IMR-90 (cell line): ENCODE data around the gene GLRX5. TPM values are rescaled to one million over a fixed set of nuclear protein-coding genes. Genes with fewer than 3 reads are reported as not detected.

Experiments
- ATAC-seq: fragments of 200-7000 bp; cut with Tn5 transposase; 2 replicates; pipeline ENCODE4 v1.9.1; 2020; ENCODE audit warnings: low read depth, mild to moderate bottlenecking, moderate library complexity
- BruUV-seq: library from RNA; stranded (reverse); fragments of 400-500 nt; replicated peaks from 2 replicates; lab custom pipeline; 2021; lab: Mats Ljungman, UMichigan
- CTCF ChIA-PET: fragments of 300-600 bp; formaldehyde crosslinking; extraction: SDS; loops from one replicate; lab custom pipeline; 2021; ENCODE audit warnings: antibody characterized with exemption; lab: Yijun Ruan, JAX
- POLR2A ChIA-PET: fragments of 300-600 bp; sonication (Branson Sonifier 250); formaldehyde crosslinking; loops from one replicate; lab custom pipeline; 2022; ENCODE audit warnings: antibody characterized with exemption; ENCODE audit not compliant: unreplicated experiment; lab: Charles Lee
- DNase-seq: peaks from one replicate; pipeline ENCODE4 v3.0.0; 2013
- H2AFZ ChIP-seq: replicated peaks from 2 replicates; pipeline ENCODE3; 2013; ENCODE audit warnings: low read length, mild to moderate bottlenecking; ENCODE audit not compliant: poor library complexity
- H2AK5ac ChIP-seq: 2 replicates; pipeline ENCODE4 v1.6.1; 2013; ENCODE audit warnings: low read depth, low read length, inconsistent platforms
- H2AK9ac ChIP-seq: replicated peaks from 2 replicates; pipeline ENCODE3; 2013; ENCODE audit warnings: mild to moderate bottlenecking, low read depth, low read length, moderate library complexity; ENCODE audit not compliant: poor library complexity
- H2BK120ac ChIP-seq: 2 replicates; pipeline ENCODE4 v1.6.1; 2013; ENCODE audit warnings: low read depth, low read length, inconsistent platforms
- H2BK15ac ChIP-seq: 3 replicates; pipeline ENCODE4 v1.6.1; 2013; ENCODE audit warnings: low read depth, low read length, inconsistent platforms
- H2BK20ac ChIP-seq: 2 replicates; pipeline ENCODE4 v1.6.1; 2013; ENCODE audit warnings: low read depth, mild to moderate bottlenecking, inconsistent platforms, low read length, moderate library complexity
- H2BK5ac ChIP-seq: 2 replicates; pipeline ENCODE4 v1.6.1; 2013; ENCODE audit warnings: mild to moderate bottlenecking, low read depth, low read length, inconsistent platforms; ENCODE audit not compliant: poor library complexity, severe bottlenecking
- H3K14ac ChIP-seq: replicated peaks from 2 replicates; pipeline ENCODE4 v1.6.1; 2013; ENCODE audit warnings: low read depth, low read length, inconsistent platforms
- H3K18ac ChIP-seq: 2 replicates; pipeline ENCODE4 v1.6.1; 2013; ENCODE audit warnings: low read depth, low read length, control low read depth
- H3K23ac ChIP-seq: 2 replicates; pipeline ENCODE4 v1.6.1; 2013; ENCODE audit warnings: low read depth, low read length, inconsistent platforms
- H3K27ac ChIP-seq: 2 replicates; pipeline ENCODE4 v1.5.1; 2013; ENCODE audit warnings: mild to moderate bottlenecking, control low read depth, low read length; ENCODE audit not compliant: insufficient read depth
- H3K27me3 ChIP-seq: 2 replicates; pipeline ENCODE4 v1.6.1; 2013; ENCODE audit warnings: low read length; ENCODE audit not compliant: control insufficient read depth, insufficient read depth
- H3K36me3 ChIP-seq: 2 replicates; pipeline ENCODE4 v1.6.1; 2013; ENCODE audit warnings: low read length, mixed read lengths; ENCODE audit not compliant: control insufficient read depth, insufficient read depth
- H3K4ac ChIP-seq: 2 replicates; pipeline ENCODE4 v1.6.1; 2013; ENCODE audit warnings: low read depth, low read length, inconsistent platforms
- H3K4me1 ChIP-seq: 2 replicates; pipeline ENCODE4 v1.6.1; 2013; ENCODE audit warnings: low read length, mixed read lengths; ENCODE audit not compliant: control insufficient read depth, insufficient read depth
- H3K4me2 ChIP-seq: 2 replicates; pipeline ENCODE4 v1.6.1; 2013; ENCODE audit warnings: low read depth, mild to moderate bottlenecking, control low read depth, low read length, moderate library complexity
- H3K4me3 ChIP-seq: 2 replicates; pipeline ENCODE4 v1.5.1; 2013; ENCODE audit warnings: low read depth, mild to moderate bottlenecking, control low read depth, low read length, moderate library complexity; ENCODE audit not compliant: insufficient read depth
- H3K56ac ChIP-seq: 2 replicates; pipeline ENCODE4 v1.6.1; 2013; ENCODE audit warnings: low read length, inconsistent platforms; ENCODE audit not compliant: insufficient read depth; ENCODE audit errors: extremely low read depth
- H3K79me1 ChIP-seq, 2 experiments: 2 replicates each; pipeline ENCODE4 v1.6.1; 2013; ENCODE audit warnings: low read length in 2 of 2, inconsistent platforms in 1 of 2, low read depth in 1 of 2
- H3K9ac ChIP-seq: 2 replicates; pipeline ENCODE4 v1.6.1; 2013; ENCODE audit warnings: low read depth, low read length, control low read depth
- H3K9me1 ChIP-seq: 2 replicates; pipeline ENCODE4 v1.6.1; 2013; ENCODE audit warnings: low read length, inconsistent platforms; ENCODE audit not compliant: insufficient read depth
- H3K9me3 ChIP-seq: 2 replicates; pipeline ENCODE4 v1.6.1; 2013; ENCODE audit warnings: low read length; ENCODE audit not compliant: control insufficient read depth, insufficient read depth
- H4K20me1 ChIP-seq: 2 replicates; pipeline ENCODE4 v1.6.1; 2013; ENCODE audit warnings: low read length, inconsistent platforms; ENCODE audit not compliant: insufficient read depth
- H4K5ac ChIP-seq: 2 replicates; pipeline ENCODE4 v1.6.1; 2013; ENCODE audit warnings: mild to moderate bottlenecking, low read depth, low read length, control low read depth
- H4K8ac ChIP-seq, 2 experiments: 2 replicates each; pipeline ENCODE4 v1.6.1; 2013; ENCODE audit warnings: low read depth in 2 of 2, low read length in 2 of 2, control low read depth in 1 of 2, inconsistent platforms in 1 of 2
- H4K91ac ChIP-seq: 2 replicates; pipeline ENCODE4 v1.6.1; 2013; ENCODE audit warnings: low read depth, low read length, inconsistent platforms; ENCODE audit not compliant: insufficient read depth
- CHD1 ChIP-seq: IDR thresholded peaks from 2 replicates; pipeline ENCODE4 v1.6.1; 2012; ENCODE audit warnings: low read depth, low read length, improper control_type of control experiment
- FOS ChIP-seq: fragments of 150-350 bp; IDR thresholded peaks from 2 replicates; pipeline ENCODE4 v1.6.1; 2016; ENCODE audit warnings: low read depth, low read length
- NFE2L2 ChIP-seq: fragments of 150-350 bp; IDR thresholded peaks from 2 replicates; pipeline ENCODE4 v1.6.1; 2016; ENCODE audit warnings: low read depth, mild to moderate bottlenecking, low read length
- POLR2A ChIP-seq: IDR thresholded peaks from 2 replicates; pipeline ENCODE4 v1.6.1; 2012; ENCODE audit warnings: mild to moderate bottlenecking, low read depth, low read length
- SMC3 ChIP-seq: fragments of 150-350 bp; IDR thresholded peaks from 2 replicates; pipeline ENCODE4 v1.6.1; 2016; ENCODE audit warnings: low read depth, mild to moderate bottlenecking, antibody characterized with exemption, low read length, moderate library complexity
- WGBS, 2 experiments: methylation state at CpG; one replicate each; pipeline versions ENCODE4 v1.1.5 to v1.1.7; 2013; ENCODE audit warnings: missing lambda C conversion rate in 2 of 2; ENCODE audit not compliant: insufficient read length in 1 of 2; ENCODE audit errors: extremely low coverage in 2 of 2; 5-methylcytosine and 5-hydroxymethylcytosine counted together
- dilution Hi-C: fragments of 300-500 bp; cut with HindIII; formaldehyde crosslinking; loops from one replicate; pipeline ENCODE4 v1.14.3; 2018; ENCODE audit warnings: low sequenced_read_pairs; ENCODE audit not compliant: unreplicated experiment
- in situ Hi-C: fragments of 300-500 bp; cut with MboI; formaldehyde crosslinking; loops from 3 replicates; pipeline ENCODE4 v1.14.3; 2019; ENCODE audit warnings: low sequenced_read_pairs, inconsistent platforms, mixed read lengths
- intact Hi-C: fragments of 100-400 bp; cut with micrococcal nuclease; formaldehyde crosslinking; loops from 2 replicates; pipeline ENCODE4 v1.10.0; 2022
- polyA plus RNA-seq, 3 experiments: library from polyadenylated mRNA; depleted of rRNA; stranded (reverse); fragments of >200 nt; gene quantifications; 2 replicates each; pipeline ENCODE4 v1.2.3, GENCODE V29; 2012; ENCODE audit warnings: low replicate concordance in 1 of 3
- total RNA-seq: library from RNA; depleted of rRNA; stranded (reverse); fragments of >200 nt; gene quantifications from 2 replicates; pipeline ENCODE4 v1.2.3, GENCODE V29; 2012

Gene GLRX5
- total and polyA plus RNA-seq, 2 of the 4 experiments (the other 2 are of a cell fraction): 32.4 to 40.4 TPM

DNA sequence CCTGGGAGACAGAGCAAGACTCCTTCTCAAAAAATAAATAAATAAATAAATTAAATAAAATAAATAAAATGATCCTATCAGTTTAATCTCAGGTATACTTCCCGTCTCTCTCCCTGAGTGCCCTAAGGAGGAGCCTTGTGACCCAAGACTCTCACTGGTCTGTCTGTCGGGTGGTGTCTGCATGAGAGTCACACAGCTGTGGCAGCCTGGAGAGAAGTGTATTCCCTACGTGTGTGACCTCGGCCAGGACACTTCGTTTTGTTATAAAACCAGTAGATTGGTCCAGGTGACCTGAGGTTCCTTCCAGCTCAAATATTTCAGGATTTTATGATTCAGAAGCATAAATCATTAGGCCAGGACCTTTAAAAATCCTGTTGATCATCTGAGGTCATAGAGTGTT, 23.2 kb upstream of the GLRX5 start:
- Histone ChIP-seq H4K20me1 (no peaks in the 10 kb centered on the region; the same call in 1 of the 2 replicates), H4K5ac (no peak overlapping the region), H2BK15ac (no peak overlapping the region), H3K4ac (no peak overlapping the region), H3K79me1 (peaks cover 6 to 74% of the 10 kb centered on the region in 2 experiments; a peak in 3 of 4 replicates), H3K14ac (no peak overlapping the region), H2AK9ac (no peak overlapping the region), H3K56ac (no peak overlapping the region), H3K9ac (no peak overlapping the region), H3K9me3 (no peaks in the 10 kb centered on the region), H3K9me1 (peaks cover 33% of the 10 kb centered on the region), H3K36me3 (no peaks in the 10 kb centered on the region), H3K27ac (no peak overlapping the region), H4K8ac (no peak overlapping the region), H2BK20ac (no peak overlapping the region), H2BK120ac (no peak overlapping the region), H2BK5ac (no peak overlapping the region), H3K4me1 (peaks cover 23% of the 10 kb centered on the region), H3K18ac (no peak overlapping the region), H3K23ac (no peak overlapping the region), H4K91ac (no peak overlapping the region), H3K27me3 (no peaks in the 10 kb centered on the region), H3K4me3 (no peak overlapping the region), H2AFZ (no peak overlapping the region), H3K4me2 (no peak overlapping the region), H2AK5ac (no peak overlapping the region)
- dilution Hi-C loops: no loop called here
- ChIA-PET POLR2A (no interaction called here), CTCF (interaction anchor here (0.7 to 1.6 kb wide), 2 partner anchors 16 to 19 kb away, joined by 3 to 4 read pairs; no protein-coding TSS in a partner anchor)
- ATAC-seq (no peak), DNase-seq (no peak)
- no TSS peak for BruUV-seq
- 100% methylated on average over 1 of the region's 5 CpGs; no CpG with 5 or more reads in 1 of the 2 experiments for WGBS, 2 experiments
- TF ChIP-seq SMC3: no peak
- no peak for TF ChIP-seq FOS
- TF ChIP-seq NFE2L2: no peak
- no peak for TF ChIP-seq CHD1
- TF ChIP-seq POLR2A: no peak
- intact Hi-C loops: no loop called here
- in situ Hi-C loops: loop anchor here (25.0 kb wide), 1 partner anchor 374 kb away; no protein-coding TSS in a partner anchor
